ENCODE measurements around the gene GBP1.

DNA sequence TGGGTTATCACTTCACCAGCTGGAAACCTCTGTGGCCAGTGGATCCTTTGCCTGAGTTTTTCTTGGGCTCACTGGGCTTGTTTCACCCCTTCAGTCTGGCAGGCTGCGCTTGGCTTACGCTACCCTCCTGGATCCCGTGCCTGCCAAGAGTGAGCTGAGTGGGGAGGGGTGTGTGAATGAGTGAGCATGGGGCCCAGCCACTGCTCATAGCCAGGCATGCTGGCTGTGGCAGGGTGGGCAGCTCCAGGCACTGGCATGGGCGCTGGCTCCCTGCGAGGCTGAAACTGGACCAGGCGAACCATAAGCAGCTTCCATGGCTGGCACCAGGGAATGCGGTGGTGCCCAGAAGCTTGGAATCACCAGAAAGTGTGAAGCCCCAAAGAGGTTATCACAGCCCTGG lies 22.5 kb downstream of the GBP1 start:
- no peak for TF ChIP-seq POLR2A (IDR thresholded peaks at IDR 0.05)
- TF ChIP-seq, protein P1, sequence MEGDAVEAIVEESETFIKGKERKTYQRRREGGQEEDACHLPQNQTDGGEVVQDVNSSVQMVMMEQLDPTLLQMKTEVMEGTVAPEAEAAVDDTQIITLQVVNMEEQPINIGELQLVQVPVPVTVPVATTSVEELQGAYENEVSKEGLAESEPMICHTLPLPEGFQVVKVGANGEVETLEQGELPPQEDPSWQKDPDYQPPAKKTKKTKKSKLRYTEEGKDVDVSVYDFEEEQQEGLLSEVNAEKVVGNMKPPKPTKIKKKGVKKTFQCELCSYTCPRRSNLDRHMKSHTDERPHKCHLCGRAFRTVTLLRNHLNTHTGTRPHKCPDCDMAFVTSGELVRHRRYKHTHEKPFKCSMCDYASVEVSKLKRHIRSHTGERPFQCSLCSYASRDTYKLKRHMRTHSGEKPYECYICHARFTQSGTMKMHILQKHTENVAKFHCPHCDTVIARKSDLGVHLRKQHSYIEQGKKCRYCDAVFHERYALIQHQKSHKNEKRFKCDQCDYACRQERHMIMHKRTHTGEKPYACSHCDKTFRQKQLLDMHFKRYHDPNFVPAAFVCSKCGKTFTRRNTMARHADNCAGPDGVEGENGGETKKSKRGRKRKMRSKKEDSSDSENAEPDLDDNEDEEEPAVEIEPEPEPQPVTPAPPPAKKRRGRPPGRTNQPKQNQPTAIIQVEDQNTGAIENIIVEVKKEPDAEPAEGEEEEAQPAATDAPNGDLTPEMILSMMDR (IDR thresholded peaks at IDR 0.05), result no peak
